ENCODE measurements around the gene SMIM30.

DNA sequence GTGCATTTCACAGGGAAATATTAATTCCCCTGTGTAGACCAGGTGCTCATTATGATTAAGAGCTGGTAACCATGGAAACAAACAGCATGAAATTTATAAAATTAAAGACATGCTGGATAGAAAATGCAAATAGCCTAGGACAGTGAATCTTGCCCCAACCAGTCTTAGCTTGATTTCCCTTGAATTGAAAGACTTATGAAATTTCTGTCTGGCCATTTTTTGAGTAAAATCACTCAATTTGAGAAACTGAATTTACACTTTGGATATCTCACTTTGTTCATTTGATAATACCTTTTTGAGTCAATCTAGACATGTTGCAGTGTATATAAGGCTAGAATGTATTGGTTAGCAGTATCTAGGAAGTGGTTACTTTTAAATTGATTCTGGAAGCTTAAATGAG, 4.4 kb upstream of the SMIM30 start:
- no peak for TF ChIP-seq CTCF (IDR thresholded peaks at IDR 0.05; ENCODE audit: insufficient read depth, low read depth, low read length)
- TF ChIP-seq EZH2 (IDR thresholded peaks at IDR 0.05; ENCODE audit: insufficient read depth, low read length) = no peak

Measured in astrocyte (in vitro differentiated cells and primary cell).